ENCODE results near the gene RTN1.

- TF ChIP-seq CTCF (IDR thresholded peaks at IDR 0.05 in 8 of 11, conservative IDR thresholded peaks at IDR 0.05 in 3 of 11) (no peak), POLR2A (IDR thresholded peaks at IDR 0.05) (no peak), POLR2AphosphoS5 (IDR thresholded peaks at IDR 0.05) (no peak)
These were observed 42.3 kb downstream of the RTN1 start for GRCh38 chr14:59828276-59828675.

Data from spleen (tissue), 7 donors.